ENCODE measurements around the gene OR1S1.

The OR1S1 gene

DNA sequence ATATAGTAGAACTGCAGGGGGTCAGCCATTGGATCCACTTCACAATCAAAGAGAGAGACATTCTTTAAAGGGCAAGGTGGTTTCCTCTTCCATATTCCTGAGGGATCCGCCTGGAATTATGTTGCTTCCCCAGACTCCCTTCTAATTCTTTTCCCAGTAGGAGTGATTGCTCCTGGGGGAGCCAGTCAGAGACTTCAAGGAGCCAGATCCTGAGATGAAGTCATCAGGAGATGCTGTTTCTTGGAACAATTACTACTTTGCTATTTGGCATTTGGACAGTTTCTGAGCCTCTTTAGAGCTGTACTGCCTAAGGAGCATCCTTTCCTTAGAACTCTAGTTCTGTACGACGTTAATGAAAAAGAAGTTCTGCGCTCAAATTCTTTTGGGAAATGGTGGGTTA, 25.6 kb upstream of the OR1S1 start:
- TF ChIP-seq, protein P1, sequence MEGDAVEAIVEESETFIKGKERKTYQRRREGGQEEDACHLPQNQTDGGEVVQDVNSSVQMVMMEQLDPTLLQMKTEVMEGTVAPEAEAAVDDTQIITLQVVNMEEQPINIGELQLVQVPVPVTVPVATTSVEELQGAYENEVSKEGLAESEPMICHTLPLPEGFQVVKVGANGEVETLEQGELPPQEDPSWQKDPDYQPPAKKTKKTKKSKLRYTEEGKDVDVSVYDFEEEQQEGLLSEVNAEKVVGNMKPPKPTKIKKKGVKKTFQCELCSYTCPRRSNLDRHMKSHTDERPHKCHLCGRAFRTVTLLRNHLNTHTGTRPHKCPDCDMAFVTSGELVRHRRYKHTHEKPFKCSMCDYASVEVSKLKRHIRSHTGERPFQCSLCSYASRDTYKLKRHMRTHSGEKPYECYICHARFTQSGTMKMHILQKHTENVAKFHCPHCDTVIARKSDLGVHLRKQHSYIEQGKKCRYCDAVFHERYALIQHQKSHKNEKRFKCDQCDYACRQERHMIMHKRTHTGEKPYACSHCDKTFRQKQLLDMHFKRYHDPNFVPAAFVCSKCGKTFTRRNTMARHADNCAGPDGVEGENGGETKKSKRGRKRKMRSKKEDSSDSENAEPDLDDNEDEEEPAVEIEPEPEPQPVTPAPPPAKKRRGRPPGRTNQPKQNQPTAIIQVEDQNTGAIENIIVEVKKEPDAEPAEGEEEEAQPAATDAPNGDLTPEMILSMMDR (IDR thresholded peaks at IDR 0.05; ENCODE audit: control insufficient read depth, insufficient read depth, low read depth, low read length, missing control alignments) = no peak
- H3K4me3 ChIP-seq (ENCODE audit: control insufficient read depth, low read depth, low read length) = no peak overlapping the region
- no peak for DNase-seq (ENCODE audit: low read depth)

DNA sequence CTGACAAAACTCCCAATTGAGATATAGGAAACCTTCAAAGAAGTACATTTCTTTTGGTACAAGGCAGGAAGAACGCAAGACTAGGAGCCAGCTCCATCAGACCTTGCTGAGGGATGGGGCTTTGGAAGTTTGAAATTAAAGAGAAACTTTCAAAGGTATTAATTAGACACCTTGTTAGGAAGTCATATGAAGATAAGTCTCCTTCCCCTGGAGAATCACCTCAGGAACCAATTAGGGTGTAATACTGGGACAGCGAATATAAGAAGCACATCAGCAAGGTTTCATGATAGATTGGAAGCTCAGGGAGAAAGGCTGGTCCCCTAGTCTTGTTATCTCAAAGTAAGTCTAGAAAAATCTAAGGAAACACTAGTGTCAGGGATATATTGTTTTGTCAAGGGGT, 23.8 kb upstream of the OR1S1 start, which contains the start of gene OR9Q2:
TSS of gene OR9Q2 (plus strand) at position 301 of the 400 bp plus-strand sequence. CDS start 1,421 bp downstream, outside the sequence.
- H3K4me3 ChIP-seq (ENCODE audit: control insufficient read depth, low read depth, low read length) = no peak within 1 kb of the TSS
- DNase-seq (ENCODE audit: low read depth) = no peak
- TF ChIP-seq, protein P1 (IDR thresholded peaks at IDR 0.05; ENCODE audit: control insufficient read depth, insufficient read depth, low read depth, low read length, missing control alignments) = no peak

DNA sequence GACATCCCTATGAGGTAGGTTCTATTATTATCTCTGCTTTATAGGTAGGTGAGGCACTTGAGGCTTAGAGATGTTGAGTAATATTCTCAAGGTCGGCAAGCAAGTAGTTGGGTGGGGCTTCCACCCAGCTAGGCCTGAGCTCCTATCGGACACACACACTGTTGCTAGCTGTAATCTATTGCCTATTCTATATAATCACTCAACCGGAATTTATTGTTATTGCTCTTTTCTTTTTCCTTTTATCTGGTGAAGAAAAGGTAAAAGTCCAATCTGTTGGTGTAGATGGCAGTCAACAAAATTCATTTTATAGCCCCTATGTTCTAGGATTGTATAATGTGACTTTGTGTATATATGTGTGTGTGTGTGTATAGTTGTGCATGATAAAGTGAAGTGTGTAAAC, 20.3 kb upstream of the OR1S1 start:
- H3K4me3 ChIP-seq (ENCODE audit: control insufficient read depth, low read depth, low read length) = no peak overlapping the region
- TF ChIP-seq, protein P1 (IDR thresholded peaks at IDR 0.05; ENCODE audit: control insufficient read depth, insufficient read depth, low read depth, low read length, missing control alignments) = no peak
- no peak for DNase-seq (ENCODE audit: low read depth)

GRCh38 chr11:58193391-58193790, 19.1 kb upstream of the OR1S1 start:
- no peak overlapping the region for H3K4me3 ChIP-seq (ENCODE audit: control insufficient read depth, low read depth, low read length)
- TF ChIP-seq, protein P1 (IDR thresholded peaks at IDR 0.05; ENCODE audit: control insufficient read depth, insufficient read depth, low read depth, low read length, missing control alignments) = no peak
- DNase-seq (ENCODE audit: low read depth) = no peak

- DNase-seq (ENCODE audit: low read depth) = no peak
- TF ChIP-seq, protein P1 (IDR thresholded peaks at IDR 0.05; ENCODE audit: control insufficient read depth, insufficient read depth, low read depth, low read length, missing control alignments) = no peak
These were observed 16.6 kb upstream of the OR1S1 start for GRCh38 chr11:58195939-58196338.

GRCh38 chr11:58199271-58199670, 13.2 kb upstream of the OR1S1 start:
- TF ChIP-seq, protein P1 (IDR thresholded peaks at IDR 0.05; ENCODE audit: control insufficient read depth, insufficient read depth, low read depth, low read length, missing control alignments) = no peak
- no peak overlapping the region for H3K4me3 ChIP-seq (ENCODE audit: control insufficient read depth, low read depth, low read length)
- no peak for DNase-seq (ENCODE audit: low read depth)

More at GRCh38 chr11:58195939-58196338, 16.6 kb upstream of the OR1S1 start:
- H3K4me3 ChIP-seq (ENCODE audit: control insufficient read depth, low read depth, low read length) = no peak overlapping the region

- TF ChIP-seq, protein P1 (IDR thresholded peaks at IDR 0.05; ENCODE audit: control insufficient read depth, insufficient read depth, low read depth, low read length, missing control alignments) = no peak
These were observed 8.5 kb upstream of the OR1S1 start, which contains the start of gene OR1S2 for GRCh38 chr11:58204042-58204441. TSS of gene OR1S2 (minus strand) at chr11:58204142. CDS start at chr11:58204142, 0 bp downstream.

More at GRCh38 chr11:58204042-58204441, 8.5 kb upstream of the OR1S1 start, which contains the start of gene OR1S2:
- H3K4me3 ChIP-seq (ENCODE audit: control insufficient read depth, low read depth, low read length) = no peak within 1 kb of the TSS
- no peak for DNase-seq (ENCODE audit: low read depth)

All from AG09309 (cell line).